HG02610 (cell line): ENCODE measurements around the gene LAIR2.

ENCODE experiments used
- ATAC-seq: cut with Tn5 transposase; IDR thresholded peaks from one replicate; pipeline ENCODE4 v1.9.1; 2021; ENCODE audit warnings: mild to moderate bottlenecking, moderate library complexity; ENCODE audit not compliant: unreplicated experiment

LAIR2 gene

DNA sequence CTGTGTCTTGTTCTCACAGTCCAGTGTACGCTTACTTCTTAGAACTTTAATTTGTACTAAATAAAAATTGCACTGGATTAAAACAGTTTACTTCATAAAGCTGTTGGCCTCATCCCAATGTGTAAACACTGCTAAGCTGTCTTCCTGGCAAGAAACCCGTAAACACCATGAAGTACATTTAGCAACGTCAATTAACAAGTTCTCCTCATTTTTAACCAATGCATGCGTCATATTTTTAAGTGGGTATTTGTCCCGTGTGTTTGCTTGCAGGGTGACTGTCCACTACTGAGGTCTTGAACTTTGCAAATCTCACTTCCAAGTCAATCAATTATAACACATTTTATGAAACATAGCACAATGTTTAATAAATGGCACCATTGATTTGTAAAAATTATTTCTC, 28.2 kb downstream of the LAIR2 start:
- ATAC-seq, result no peak

DNA sequence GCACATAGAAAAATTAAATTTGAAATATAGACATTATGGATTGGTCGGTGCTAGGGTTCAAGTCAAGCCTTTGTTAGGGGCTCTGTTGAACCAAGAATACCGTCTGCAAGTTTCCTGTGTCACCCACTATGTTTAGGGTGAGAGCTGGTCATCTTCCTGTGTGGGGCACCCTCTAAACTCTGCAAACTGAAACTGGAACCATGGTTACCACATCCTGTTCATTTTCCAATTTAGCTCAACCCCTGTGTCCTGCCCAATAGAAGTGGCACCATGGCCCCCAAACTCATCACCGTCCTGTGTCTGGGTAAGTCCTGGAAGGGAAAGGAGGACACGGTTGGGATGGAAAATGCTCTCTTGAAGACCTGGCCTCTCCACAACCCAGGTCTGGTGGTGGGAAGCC, 29.9 kb downstream of the LAIR2 start:
- ATAC-seq, result peak; percentile 61

DNA sequence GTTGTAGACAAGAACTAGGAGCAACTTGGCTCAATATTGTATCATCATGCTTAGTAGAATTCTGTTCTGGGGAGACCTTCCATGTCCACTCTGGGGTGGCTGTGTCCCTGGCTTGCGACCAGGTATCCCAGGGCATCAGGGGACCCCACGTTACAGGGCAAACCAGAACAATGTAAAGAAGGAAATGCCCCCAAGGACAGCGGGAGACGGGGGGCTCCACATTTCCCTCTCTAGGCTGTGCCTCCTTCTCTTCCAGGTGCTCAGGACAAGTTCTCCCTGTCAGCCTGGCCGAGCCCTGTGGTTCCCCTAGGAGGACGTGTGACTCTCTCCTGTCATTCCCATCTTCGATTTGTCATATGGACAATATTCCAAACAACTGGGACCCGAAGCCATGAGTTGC, 30.8 kb downstream of the LAIR2 start:
- ATAC-seq, result no peak

DNA sequence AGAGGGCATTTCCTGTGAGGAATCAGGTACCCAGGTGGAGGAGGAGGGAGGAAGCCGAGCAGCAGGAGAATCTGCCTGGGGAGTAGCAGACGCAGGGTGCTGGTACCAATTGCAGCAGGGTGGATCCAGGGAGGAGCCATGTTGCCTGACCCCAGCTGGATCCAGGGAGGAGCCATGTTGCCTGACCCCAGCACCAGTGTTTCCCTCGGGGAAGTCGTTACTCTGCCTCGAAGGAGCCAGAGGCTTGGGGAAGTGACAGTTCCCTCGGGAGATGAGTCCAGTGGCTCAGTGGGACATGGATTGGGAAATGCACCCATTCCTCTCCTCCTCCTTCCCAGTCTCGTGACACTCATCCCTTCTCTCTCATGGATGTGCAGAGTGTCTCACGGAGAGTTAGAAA, 31.5 kb downstream of the LAIR2 start:
- ATAC-seq, result no peak

DNA sequence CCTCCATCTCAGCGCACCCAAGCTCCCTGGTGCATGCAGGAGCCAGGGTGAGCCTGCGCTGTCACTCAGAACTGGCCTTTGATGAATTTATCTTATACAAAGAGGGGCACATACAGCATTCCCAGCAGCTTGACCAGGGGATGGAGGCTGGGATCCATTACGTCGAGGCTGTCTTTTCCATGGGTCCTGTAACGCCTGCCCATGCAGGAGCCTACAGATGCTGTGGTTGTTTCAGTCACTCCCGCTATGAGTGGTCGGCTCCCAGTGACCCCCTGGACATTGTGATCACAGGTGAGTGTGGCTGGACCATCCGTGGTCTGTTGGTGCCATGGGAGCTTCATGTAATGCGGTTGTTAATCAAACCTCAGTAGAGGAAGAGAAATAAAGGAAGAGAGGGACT, 33.0 kb downstream of the LAIR2 start:
- ATAC-seq, result no peak

DNA sequence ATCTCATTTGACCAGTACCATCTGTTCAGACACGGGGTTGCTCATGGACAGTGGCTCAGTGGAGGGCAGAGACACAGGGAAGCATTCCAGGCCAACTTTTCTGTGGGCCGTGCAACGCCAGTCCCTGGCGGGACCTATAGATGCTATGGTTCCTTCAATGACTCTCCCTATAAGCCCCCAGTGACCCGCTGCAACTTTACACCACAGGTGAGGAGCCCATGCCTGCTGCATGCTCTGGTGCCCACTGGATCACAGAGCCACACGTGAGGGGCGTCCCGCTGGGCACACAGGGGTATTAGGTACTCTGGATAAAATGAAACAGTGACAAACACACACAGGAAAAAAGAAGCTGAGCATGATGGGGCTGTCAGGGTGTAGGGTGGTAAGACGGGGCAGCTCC, 34.3 kb downstream of the LAIR2 start:
- no peak for ATAC-seq

DNA sequence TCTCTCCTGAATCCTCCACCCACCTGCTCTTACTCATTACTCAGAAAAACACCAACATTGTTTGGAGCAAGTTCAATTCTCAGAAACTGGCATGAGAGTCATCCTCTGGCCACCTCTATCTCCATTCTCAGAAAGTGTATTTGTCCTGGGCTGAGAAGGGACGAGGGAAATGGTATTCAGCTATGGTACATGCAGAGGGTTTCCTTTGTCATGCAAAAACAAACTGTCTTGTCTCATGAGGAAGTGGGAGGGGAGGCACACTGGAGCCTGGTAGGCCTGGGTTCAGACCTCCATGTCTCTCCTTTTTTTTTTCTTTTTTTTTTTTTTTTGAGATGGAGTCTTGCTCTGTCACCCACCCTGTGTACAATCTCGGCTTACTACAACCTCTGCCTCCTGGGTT, 39.1 kb downstream of the LAIR2 start:
- ATAC-seq, result no peak

DNA sequence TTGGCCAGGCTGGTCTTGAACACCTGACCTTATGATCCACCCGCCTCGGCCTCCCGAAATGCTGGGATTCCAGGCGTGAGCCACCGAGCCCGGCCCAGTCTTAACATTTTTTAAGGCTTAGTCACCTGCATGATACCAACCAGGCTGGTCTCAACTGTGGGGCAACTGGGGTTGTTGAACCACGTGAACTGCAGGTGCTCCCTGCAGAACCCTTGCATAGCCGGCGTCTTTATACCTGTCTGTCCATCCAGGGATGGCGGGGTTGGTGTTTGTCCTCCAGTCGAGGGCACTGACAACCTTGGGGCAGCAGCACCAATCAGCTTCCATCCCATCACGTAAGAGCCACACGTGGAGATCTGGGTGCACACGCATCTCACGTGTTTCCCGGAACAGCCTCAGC, 46.2 kb downstream of the LAIR2 start:
- no peak for ATAC-seq

DNA sequence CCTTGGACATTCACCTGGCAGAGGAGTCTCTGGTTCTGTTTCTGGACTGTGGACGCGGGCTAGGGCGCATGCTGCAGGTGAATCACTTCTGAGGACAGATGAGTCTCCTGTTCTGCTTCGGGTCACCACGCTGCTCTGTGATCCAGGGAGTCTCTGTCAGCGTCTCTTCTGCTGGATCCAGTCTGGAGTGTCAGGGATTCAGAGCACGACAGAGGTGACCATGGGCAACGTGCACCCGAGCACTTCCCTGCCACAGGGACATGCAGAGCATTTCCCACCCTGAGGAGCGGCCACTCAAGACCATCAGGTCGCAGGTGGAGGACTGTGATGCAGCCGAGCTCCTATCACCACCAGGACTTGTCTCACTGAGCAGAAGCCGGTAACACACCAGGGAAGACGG, 46.6 kb downstream of the LAIR2 start:
- no peak for ATAC-seq

DNA sequence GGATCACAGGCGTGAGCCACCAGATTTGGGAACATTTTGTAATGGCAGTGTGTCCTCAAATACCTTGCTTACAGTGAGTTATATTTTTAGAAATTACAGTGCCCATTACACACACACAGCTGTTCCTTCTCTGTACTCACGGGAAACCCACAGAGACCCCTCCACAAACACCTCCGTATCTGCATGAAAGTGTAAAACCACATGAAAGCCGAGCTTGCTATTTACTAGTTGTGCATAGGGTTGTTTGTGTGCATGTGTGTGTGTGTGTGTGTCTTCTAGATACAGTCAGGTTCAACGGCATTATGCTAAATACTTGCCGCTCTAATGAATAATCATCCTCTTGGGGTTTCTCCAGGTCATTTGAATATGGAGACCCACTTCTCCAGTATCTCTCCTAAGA, 48.7 kb downstream of the LAIR2 start:
- no peak for ATAC-seq

DNA sequence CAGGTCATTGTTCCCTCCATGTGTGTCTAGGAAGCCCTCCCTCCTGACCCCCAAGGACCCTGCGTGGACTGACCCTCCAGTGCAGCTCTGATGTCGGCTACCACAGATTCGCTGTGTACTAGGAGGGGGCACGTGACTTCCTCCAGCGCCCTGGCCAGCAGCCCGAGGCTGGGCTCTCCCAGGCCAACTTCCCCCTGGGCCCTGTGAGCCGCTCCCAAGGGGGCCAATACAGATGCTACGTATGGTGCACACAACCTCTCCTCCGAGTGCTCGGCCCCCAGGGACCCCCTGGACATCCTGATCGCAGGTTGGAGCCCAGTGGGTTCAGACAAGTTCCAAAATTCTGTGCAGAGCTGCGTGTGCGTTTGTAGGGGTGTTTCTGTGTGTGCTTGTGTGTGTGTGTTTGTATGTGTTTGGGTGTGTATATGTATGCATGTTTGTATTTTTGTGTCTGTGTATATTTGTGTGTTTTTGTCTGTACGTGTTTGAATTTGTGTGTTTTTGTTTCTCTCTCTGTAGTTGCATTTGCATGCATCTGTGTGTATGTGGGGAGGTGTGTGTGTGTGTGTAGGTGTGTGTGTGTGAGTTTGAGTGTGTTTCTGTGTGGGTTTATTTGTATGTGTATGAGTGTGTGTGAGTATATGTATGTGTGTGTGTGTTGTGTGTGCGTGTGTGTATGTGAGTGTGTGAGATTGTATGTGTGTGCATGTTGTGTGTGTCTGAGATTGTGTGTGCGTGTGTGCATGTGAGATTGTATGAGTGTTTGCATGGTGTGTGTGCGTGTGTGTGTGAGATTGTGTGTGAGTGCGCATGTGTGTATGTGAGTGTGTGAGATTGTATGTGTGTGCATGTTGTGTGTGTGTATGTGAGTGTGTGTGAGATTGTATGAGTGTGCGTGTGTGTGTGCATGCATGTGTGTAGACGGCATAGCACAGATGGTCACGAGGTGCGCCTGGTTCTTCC, 49.6 kb downstream of the LAIR2 start:
- ATAC-seq, result peak; percentile 42

DNA sequence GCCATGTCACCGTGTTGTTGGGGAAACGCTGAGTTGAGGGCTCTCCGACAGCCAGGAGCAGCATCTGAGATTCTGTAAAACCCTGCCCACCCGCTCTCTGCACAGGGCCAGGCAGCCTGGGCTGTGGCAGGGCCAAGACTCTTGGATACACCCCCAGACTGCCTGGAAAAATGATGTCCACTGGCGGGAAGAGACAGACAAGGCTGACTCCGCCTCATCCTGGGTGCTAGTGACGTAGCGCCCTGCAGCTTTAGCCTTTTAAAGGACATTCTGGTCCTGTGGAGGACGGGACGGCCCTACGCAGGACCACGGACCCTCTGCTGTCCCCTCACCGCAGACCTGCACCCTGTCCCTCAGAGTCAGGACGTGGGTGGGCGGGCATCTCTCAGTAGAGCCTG, 50.3 kb downstream of the LAIR2 start:
- no peak for ATAC-seq

DNA sequence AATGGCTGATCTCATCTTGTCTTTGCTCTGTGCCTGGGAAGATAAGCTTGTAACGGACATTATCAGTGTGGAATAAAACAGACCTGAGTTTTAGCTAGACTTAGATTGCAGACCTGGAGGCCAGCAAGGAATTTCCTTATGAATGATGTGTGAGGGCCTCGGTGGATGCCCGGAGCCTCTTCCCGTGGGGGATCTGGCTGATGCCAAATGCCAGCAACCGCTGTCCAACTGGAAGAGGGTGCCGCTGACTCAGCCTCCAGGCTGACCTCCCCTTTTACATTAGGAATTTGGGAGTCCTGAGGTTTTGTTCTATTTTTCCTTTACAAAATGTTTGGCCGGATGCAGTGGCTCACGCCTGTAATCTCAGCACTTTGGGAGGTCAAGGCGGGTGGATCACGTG, 51.4 kb downstream of the LAIR2 start:
- no peak for ATAC-seq

DNA sequence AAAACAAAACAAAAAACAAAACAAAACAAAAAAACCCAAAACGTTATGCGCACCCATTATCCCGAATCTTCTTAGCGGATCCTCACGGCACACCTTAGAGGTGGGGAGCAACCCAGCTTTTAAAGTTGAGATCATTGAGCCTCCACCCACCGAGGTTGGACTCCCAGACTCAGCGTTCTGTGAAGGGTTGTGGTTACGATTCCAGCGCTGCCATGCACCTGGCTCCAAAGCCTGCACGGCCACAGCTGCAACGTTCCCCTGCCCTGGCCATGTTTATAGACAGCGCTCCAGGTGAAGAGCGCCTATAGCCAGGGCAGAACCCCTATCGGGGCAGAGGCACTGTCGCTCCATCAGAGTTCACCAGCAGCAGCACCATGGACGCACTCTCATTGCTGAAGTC, 52.3 kb downstream of the LAIR2 start:
- no peak for ATAC-seq

DNA sequence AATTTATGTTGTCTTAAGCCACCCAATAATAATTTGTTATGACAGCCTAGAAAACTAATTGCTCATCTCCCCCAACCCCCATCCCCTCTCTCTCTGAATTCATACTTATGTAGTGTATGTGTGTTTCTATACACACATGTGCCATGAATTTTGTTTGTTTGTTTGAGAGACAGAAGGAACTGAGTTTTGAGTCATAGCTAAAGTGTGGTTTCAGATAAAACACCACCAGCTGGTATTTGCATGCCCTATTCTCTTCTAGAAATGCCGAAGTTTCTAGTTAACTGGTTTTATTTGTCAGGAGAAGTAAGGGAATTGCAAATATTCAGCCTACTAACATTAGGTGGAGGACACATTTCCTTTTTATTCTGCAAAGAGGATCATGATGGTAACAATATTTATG, 53.6 kb downstream of the LAIR2 start:
- ATAC-seq, result no peak

DNA sequence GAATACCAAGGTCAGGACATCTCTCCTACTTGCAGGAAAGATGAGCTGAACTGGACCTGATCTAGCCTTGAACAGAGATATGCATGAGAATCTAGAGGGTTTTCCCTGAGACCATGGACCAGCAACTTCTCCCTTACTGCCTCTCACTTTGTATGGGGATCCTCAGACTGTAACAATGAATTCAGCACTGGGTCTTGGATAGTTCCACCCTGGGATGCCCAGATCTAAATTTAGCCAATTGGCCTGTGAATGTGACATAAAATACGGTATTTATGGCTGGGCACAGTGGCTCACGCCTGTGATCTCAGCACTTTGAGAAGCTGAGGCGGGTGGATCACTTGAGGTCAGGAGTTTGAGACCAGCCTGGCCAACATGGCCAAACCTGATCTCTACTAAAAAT, 55.7 kb downstream of the LAIR2 start:
- ATAC-seq, result no peak
